Activated T-cell treated with anti-CD3 and anti-CD28 coated beads, Interleukin-2, amount 50 U/mL, for 48 hours (primary cell): ENCODE results near the gene ULK2.
"Not testable (repeated sequence)": the region's sequence is repeated elsewhere in the genome, so short reads cannot be mapped to it uniquely, and the experiment has no call there.

Source experiments
- DNase-seq, 2 experiments: peaks; one replicate each; pipeline ENCODE4 v3.0.0-alpha.2; 2020

ULK2 gene

DNA sequence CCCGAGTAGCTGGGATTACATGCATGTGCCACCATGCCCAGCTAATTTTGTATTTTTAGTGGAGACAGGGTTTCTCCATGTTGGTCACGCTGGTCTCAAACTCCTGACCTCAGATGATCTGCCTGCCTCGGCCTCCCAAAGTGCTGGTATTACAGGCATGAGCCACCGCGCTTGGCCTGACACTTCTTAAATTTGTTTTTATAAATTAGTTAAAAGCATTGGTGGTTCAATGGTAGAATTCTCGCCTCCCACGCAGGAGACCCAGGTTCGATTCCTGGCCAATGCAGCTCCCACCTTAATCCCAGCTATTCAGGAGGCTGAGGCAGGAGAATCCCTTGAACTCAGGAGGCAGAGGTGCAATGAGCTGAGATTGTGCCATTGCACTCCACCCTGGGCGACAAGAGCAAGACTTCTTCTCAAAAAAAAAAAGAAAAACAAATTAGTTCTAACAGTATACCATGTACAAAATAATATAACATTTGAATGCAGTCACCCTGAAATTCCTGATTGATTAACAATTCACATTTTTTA lies 7.0 kb downstream of the ULK2 start:
- not testable (repeated sequence) for DNase-seq

DNA sequence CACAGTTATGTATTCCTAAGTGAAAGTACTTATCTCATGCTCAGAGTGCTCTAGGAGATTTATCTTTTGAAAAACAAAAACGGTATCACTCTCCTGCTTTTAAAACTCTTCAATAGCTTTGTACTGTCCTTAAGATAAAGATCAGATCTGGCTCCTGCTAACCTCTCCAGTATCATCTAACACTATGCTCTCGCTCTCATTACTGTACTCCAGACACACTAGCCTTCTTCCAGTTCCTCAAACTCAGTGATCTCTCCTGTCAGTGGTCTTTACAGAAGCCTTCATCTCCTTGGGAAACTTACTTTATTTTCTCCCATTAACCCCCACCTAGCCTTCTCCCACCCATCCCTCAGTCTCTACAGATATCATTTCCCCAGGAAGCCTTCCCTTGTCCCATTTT lies 10.1 kb downstream of the ULK2 start:
- no peak for DNase-seq

DNA sequence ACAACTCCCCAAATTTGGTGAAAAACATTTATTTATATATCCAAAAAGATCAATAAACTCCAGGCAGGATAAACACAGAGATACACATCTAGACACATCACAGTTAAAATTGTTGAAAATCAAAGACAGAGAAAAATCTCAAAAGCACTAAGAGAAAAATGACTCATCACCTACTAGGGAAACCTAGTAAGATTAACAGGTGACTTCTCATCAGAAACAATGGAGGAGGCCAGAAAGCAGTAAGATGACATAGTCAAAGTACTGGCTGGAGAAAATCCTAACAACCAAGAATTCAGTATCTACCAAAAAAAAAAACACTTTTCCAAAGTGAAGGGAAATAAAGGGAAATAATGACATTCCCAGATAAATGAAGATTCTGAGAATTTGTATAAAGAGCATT lies 33.8 kb downstream of the ULK2 start:
- DNase-seq, result no peak

DNA sequence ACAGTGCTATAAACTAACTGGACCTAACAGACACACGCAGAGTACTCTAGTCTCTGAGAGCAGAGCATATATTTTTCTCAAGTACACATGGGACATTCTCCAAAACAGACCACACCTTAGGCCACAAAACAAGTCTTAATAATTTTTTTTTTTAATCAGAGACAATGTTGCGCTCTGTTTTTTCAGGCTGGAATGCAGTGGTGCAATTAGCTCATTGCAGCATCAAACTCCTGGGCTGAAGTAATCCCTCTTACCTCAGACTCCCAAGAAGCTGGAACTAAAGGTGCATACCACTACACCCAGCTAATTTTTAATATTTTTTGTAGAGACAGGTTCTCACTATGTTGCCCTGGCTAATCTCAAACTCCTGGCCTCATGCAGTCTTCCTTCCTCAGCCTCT lies 37.7 kb downstream of the ULK2 start:
- no peak for DNase-seq

DNA sequence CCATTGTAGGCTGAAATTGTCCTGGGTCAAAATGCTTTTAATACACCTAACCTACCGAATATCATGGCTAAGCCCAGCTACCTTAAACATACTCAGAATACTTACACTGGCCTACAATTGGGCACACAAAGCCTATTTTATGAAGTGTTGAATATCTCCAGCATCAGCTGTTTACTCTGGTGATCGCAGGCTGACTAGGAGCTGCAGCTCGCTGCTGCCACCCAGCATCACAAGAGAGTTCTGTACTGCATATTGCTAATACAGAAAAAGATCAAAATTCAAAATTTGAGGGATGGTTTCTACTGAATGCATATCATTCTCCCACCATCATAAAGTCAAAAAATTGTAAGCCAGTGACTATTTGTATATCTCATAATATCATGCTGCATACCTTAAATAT lies 55.3 kb downstream of the ULK2 start:
- no peak for DNase-seq

DNA sequence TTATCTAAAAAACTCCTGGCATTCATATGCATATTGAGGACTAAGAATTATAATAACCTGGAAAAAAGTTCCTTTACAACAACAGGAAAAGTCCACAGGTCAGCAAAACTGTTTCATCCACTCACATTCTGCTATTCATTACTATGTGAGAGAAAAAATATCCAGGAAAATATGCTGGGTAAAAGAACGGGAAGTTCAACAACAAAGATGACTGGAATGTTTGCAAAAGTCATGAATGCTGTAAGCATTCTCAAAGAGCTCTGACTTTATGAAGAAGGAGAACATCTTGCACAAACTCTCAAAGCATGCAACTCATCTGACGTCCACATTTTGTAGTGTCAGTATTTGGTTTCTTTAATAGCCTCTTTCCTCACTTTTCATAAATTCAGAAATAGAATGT lies 62.7 kb downstream of the ULK2 start:
- DNase-seq, result no peak

DNA sequence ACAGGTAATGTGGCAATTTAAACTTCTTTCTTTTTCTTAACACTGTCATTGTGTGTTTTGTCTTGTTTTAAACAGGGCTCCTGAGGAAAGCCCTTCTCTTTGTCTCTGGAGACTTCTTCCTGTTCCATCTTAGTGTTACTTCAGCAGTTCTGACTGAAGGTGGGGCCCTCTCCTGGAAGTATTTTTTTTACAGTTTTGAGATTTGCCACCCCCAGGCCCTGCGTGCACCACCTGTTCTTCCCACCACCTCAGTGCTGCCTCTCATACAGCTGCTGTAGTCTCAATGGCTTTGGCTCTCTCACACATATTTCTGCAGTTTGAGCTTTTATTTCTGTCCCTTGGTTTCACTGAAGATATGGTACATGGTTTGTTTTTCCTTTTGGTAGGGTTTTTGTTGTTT lies 67.2 kb downstream of the ULK2 start:
- DNase-seq, result no peak

DNA sequence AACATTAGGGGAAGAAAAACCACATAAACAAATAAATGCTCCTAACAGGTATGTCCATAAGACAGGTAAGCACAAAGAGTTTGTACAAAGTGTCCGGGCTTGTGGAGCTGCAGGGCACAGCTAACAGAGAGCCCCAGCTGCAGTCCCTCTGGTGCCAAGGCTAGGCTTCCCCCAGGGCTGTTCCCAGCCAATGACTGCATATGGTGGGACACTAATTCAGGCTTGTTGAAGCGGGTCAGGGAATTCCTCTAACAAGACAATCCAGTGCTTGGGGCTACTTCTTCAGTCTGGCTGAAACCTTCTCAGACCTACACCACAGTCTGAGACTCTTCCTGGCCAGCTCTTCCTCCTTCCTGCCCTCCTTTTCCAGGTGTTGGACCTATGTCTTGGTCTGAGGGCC lies 67.9 kb downstream of the ULK2 start:
- no peak for DNase-seq

GRCh38 chr17:19796457-19796856 lies 71.3 kb downstream of the ULK2 start:
- no peak for DNase-seq

DNA sequence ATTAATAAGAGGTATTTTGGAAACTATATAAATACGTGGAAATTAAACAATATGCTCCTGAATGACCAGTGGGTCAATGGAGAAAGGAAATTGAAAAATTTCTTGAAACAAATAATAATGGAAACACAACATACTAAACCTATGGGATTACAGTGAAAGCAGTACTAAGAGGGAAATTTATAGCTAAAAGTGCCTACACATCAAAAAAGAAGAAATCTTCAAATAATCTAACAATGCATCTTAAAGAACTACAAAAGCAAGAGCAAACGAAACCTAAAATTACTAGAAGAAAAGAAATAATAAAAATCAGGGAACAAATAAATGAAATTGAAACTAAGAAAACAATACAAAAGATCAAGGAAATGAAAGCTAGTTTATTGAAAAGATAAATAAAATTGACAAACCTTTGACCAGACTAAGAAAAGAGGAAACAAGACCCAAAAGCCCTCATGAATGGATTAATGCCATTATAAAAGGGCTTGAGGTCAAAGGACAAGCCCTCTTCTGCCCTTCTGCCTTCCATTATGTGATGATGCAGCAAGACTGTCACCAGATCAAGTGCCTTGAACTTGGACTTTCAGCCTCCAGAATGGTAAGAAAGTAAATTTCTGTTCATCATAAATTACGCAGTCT lies 75.7 kb downstream of the ULK2 start:
- DNase-seq, result no peak

DNA sequence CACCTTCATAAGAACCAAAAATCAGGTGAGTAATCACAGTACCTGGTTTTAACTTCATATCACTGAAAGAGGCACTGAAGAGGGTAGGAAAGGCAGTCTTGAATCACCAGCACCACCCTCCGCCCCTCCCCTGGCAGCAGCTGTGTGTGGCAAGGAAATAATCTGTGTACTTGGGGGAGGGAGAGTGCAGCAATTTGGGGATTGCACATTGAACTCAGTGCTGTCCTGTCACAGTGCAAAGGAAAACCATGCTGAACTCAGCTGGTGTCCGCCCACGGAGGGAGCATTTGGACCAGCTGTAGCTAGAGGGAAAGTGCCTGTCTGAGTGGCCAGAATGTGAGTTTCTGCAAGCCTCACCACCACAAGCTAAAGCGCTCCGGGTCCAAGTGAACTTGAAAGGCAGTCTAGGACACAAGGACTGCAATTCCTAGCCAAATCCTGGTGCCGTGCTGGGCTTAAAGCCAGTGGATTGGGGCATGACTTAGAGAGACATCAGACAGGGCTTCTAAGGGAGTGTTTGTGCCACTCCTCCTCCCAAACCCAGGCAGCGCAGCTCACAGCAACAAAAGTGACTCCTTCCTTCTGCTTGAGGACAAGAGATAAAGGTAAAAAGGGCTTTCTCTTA lies 79.9 kb downstream of the ULK2 start:
- DNase-seq, result no peak

GRCh38 chr17:19785854-19786253 lies 81.9 kb downstream of the ULK2 start:
- DNase-seq, result no peak

DNA sequence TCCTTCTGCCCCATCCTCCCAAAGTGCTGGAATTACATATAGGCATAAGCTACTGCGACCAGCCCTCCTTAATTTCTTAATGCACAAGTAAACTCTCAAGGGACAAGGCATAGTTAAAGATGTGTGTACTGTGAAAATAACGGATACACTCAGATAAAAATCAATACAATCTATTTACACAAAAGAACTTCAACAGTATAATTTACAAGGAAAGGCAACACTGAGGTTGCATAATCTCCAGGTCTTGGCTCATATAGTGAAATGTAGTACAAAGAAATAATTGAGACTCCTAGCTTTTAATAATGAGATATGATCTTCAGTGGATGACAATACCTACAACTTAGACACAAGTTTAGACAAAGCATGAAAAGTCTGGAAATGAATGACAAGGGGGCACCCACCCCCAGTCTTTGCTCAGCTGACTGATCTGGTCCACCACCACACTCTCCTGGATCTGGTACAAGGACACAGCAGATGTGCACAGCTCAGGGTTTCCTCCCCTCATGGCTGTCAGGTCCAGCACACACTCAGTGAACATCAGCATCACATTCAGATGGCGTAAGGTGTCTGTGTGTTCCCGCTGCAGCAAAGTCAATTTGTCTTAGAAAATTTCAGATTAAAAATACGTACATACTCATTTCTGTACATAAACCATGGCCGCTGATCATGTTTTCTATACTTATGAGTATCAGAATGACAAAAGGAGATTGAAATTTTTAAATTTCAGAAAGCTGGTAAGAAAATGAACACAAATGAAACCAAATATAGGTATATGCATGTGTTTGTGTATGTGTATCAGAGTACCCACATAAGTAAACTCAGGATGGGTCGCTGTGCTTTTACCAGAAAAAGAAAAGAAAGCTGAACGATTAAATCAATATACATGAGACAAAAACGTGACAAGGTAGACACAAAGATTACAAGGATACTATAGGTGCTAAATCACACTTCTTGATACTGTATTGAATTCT lies 86.0 kb downstream of the ULK2 start:
- no peak for DNase-seq

GRCh38 chr17:19780846-19781245 lies 86.9 kb downstream of the ULK2 start:
- no peak for DNase-seq

GRCh38 chr17:19773534-19773933 lies 94.2 kb downstream of the ULK2 start:
- no peak for DNase-seq

GRCh38 chr17:19771971-19772630 lies 95.6 kb downstream of the ULK2 start:
- no peak for DNase-seq

- DNase-seq, result no peak
Measured at GRCh38 chr17:19770985-19771735, 96.6 kb downstream of the ULK2 start.

- DNase-seq, result no peak
Measured at GRCh38 chr17:19769946-19770652, 97.6 kb downstream of the ULK2 start.

GRCh38 chr17:19768046-19768782 lies 99.5 kb downstream of the ULK2 start:
- no peak for DNase-seq

GRCh38 chr17:19766421-19767270 lies 101.1 kb downstream of the ULK2 start:
- DNase-seq, result peak; percentile 88 to 89
